HCT116 (cell line): Measurements from ENCODE around the gene TSPAN16. TPM values are rescaled to one million over a fixed set of nuclear protein-coding genes. Genes with fewer than 3 reads are reported as not detected.

Source experiments
- ATAC-seq: fragments of 200-7000 bp; cut with Tn5 transposase; 2 replicates; pipeline ENCODE4 v1.9.1; 2020; ENCODE audit warnings: mild to moderate bottlenecking, moderate library complexity
- BruUV-seq: library from RNA; stranded (reverse); fragments of 400-500 nt; replicated peaks from 2 replicates; lab custom pipeline; 2021; lab: Mats Ljungman, UMichigan
- CTCF ChIA-PET: fragments of 300-600 bp; sonication (Branson Sonifier 250); formaldehyde crosslinking; loops from one replicate; lab custom pipeline; 2021; ENCODE audit warnings: antibody characterized with exemption; lab: Charles Lee
- POLR2A ChIA-PET: fragments of 300-600, 350-600 bp; sonication (Branson Sonifier 250); formaldehyde crosslinking; loops from one replicate; lab custom pipeline; 2021; ENCODE audit warnings: antibody characterized with exemption; lab: Charles Lee
- RAD21 ChIA-PET, 2 experiments: fragments of 300-600 bp; sonication (Branson Sonifier 250); formaldehyde crosslinking; loops; one replicate each; lab custom pipeline; 2023; ENCODE audit warnings: low total read pairs in 2 of 2; ENCODE audit not compliant: uncharacterized antibody in 2 of 2, unreplicated experiment in 2 of 2, low non-redundant PET in 1 of 2; lab: Charles Lee
- DNase-seq: peaks from one replicate; pipeline ENCODE4 v3.0.0-alpha.2; 2010; ENCODE audit warnings: low read depth, low spot score
- H2AFZ ChIP-seq: fragments of 200-600 bp; shearing (Covaris generic), sonication (generic); 2 replicates; pipeline ENCODE4 v1.6.1; 2017; ENCODE audit warnings: low read depth, mixed run types, mixed read lengths, antibody characterized with exemption, low read length; ENCODE audit not compliant: poor library complexity, severe bottlenecking
- H3K27ac ChIP-seq: 2 replicates; pipeline ENCODE4 v1.5.1; 2012; ENCODE audit warnings: low read depth, low read length
- H3K27me3 ChIP-seq: fragments of 200-600 bp; sonication (generic); 2 replicates; pipeline ENCODE4 v1.6.1; 2016; ENCODE audit warnings: mixed run types, low read length, mixed read lengths; ENCODE audit not compliant: insufficient read depth
- H3K36me3 ChIP-seq, 2 experiments: fragments of 200-500 bp in 1 of 2; fragments of 200-600 bp in 1 of 2; sonication (Bioruptor generic) in 1 of 2; sonication (generic) in 1 of 2; 2 replicates each; pipeline versions ENCODE4 v1.5.1 to v1.6.1; 2014 to 2016; ENCODE audit warnings: low read length in 2 of 2, inconsistent platforms in 1 of 2, mixed read lengths in 1 of 2, mixed run types in 1 of 2; ENCODE audit not compliant: insufficient read depth in 2 of 2, control insufficient read depth in 1 of 2
- H3K4me1 ChIP-seq, 2 experiments: fragments of 200-600 bp in 1 of 2; sonication (generic) in 1 of 2; 2 replicates each; pipeline versions ENCODE4 v1.5.1 to v1.6.1; 2012 to 2017; ENCODE audit warnings: low read length in 2 of 2, inconsistent platforms in 1 of 2, mild to moderate bottlenecking in 1 of 2, mixed read lengths in 1 of 2, mixed run types in 1 of 2, moderate library complexity in 1 of 2; ENCODE audit not compliant: insufficient read depth in 2 of 2, control insufficient read depth in 1 of 2
- H3K4me2 ChIP-seq: fragments of 200-600 bp; sonication (generic); 2 replicates; pipeline ENCODE4 v1.6.1; 2017; ENCODE audit warnings: mixed run types, low read length, mixed read lengths
- H3K4me3 ChIP-seq, 2 experiments: fragments of 200-600 bp in 1 of 2; sonication (generic) in 1 of 2; replicated peaks in 1 of 2; 2 replicates each; pipeline ENCODE4 v1.5.1; 2011 to 2016; ENCODE audit warnings: low read length in 2 of 2, control low read depth in 1 of 2, low read depth in 1 of 2, mild to moderate bottlenecking in 1 of 2, mixed read lengths in 1 of 2, mixed run types in 1 of 2
- H3K79me2 ChIP-seq: fragments of 200-600 bp; sonication (generic); 2 replicates; pipeline ENCODE4 v1.6.1; 2017; ENCODE audit warnings: mild to moderate bottlenecking, mixed run types, low read length, moderate library complexity, mixed read lengths; ENCODE audit not compliant: insufficient read depth
- H3K9ac ChIP-seq: fragments of 200-600 bp; sonication (generic); 2 replicates; pipeline ENCODE4 v1.6.1; 2016; ENCODE audit warnings: low read length, mixed read lengths
- H3K9me2 ChIP-seq: fragments of 200-600 bp; sonication (generic), shearing (Covaris generic); 2 replicates; pipeline ENCODE4 v1.6.1; 2017; ENCODE audit warnings: mixed run types, mild to moderate bottlenecking, moderate library complexity; ENCODE audit not compliant: insufficient read depth
- H3K9me3 ChIP-seq, 2 experiments: fragments of 200-500 bp in 1 of 2; fragments of 200-600 bp in 1 of 2; sonication (Bioruptor generic) in 1 of 2; sonication (generic) in 1 of 2; 2 replicates each; pipeline ENCODE4 v1.6.1; 2014 to 2017; ENCODE audit warnings: low read length in 2 of 2, mixed read lengths in 2 of 2, inconsistent platforms in 1 of 2, low read depth in 1 of 2, mild to moderate bottlenecking in 1 of 2, mixed run types in 1 of 2, moderate library complexity in 1 of 2; ENCODE audit not compliant: control insufficient read depth in 1 of 2, insufficient read depth in 1 of 2
- H4K20me1 ChIP-seq: fragments of 200-600 bp; sonication (generic), shearing (Covaris generic); 2 replicates; pipeline ENCODE4 v1.6.1; 2017; ENCODE audit warnings: mixed run types, mild to moderate bottlenecking, moderate library complexity; ENCODE audit not compliant: insufficient read depth
- ATF3 ChIP-seq: IDR thresholded peaks from 2 replicates; pipeline ENCODE4 v1.6.1; 2012
- CEBPB ChIP-seq: IDR thresholded peaks from 2 replicates; pipeline ENCODE4 v1.6.1; 2012; ENCODE audit warnings: low read depth
- EZH2 ChIP-seq: fragments of 200-600 bp; sonication (generic); IDR thresholded peaks from 2 replicates; pipeline ENCODE4 v1.6.1; 2017; ENCODE audit warnings: antibody characterized with exemption, mixed run types
- EZH2phosphoT487 ChIP-seq: fragments of 200-600 bp; IDR thresholded peaks from 2 replicates; pipeline ENCODE4 v1.6.1; 2018; ENCODE audit warnings: antibody characterized with exemption, borderline replicate concordance
- FOSL1 ChIP-seq: IDR thresholded peaks from 2 replicates; pipeline ENCODE4 v1.6.1; 2012; ENCODE audit warnings: low read depth
- JUND ChIP-seq: IDR thresholded peaks from 2 replicates; pipeline ENCODE4 v1.6.1; 2012
- POLR2A ChIP-seq: IDR thresholded peaks from 2 replicates; pipeline ENCODE4 v1.7.0; 2011; ENCODE audit warnings: borderline replicate concordance; ENCODE audit not compliant: insufficient read depth, insufficient read length; ENCODE audit errors: extremely low read depth
- POLR2AphosphoS5 ChIP-seq: IDR thresholded peaks from 2 replicates; pipeline ENCODE4 v1.6.1; 2011; ENCODE audit warnings: mild to moderate bottlenecking, low read depth, low read length, moderate library complexity
- RAD21 ChIP-seq: IDR thresholded peaks from 2 replicates; pipeline ENCODE4 v1.6.1; 2012; ENCODE audit warnings: low read depth, mild to moderate bottlenecking
- SP1 ChIP-seq: IDR thresholded peaks from 2 replicates; pipeline ENCODE4 v1.6.1; 2012; ENCODE audit warnings: low read depth
- SRF ChIP-seq: IDR thresholded peaks from 2 replicates; pipeline ENCODE4 v1.6.1; 2012; ENCODE audit warnings: low read depth
- TCF7L2 ChIP-seq: IDR thresholded peaks from 2 replicates; pipeline ENCODE4 v1.7.0; 2011; ENCODE audit warnings: borderline replicate concordance, inconsistent platforms; ENCODE audit not compliant: insufficient read depth, insufficient read length; ENCODE audit errors: extremely low read depth
- YY1 ChIP-seq: IDR thresholded peaks from 2 replicates; pipeline ENCODE4 v1.6.1; 2011; ENCODE audit warnings: low read length, low read depth, moderate library complexity, mild to moderate bottlenecking; ENCODE audit not compliant: insufficient replicate concordance; ENCODE audit errors: extremely low read depth
- ZBTB33 ChIP-seq: IDR thresholded peaks from 2 replicates; pipeline ENCODE4 v1.6.1; 2011; ENCODE audit warnings: mild to moderate bottlenecking, low read length, moderate library complexity; ENCODE audit not compliant: insufficient replicate concordance; ENCODE audit errors: extremely low read depth
- ZNF274 ChIP-seq: fragments of 200-500 bp; sonication (Bioruptor generic); IDR thresholded peaks from 2 replicates; pipeline ENCODE4 v1.6.1; 2014; ENCODE audit warnings: mild to moderate bottlenecking, low read depth, low read length, inconsistent platforms
- intact Hi-C: fragments of 100-400 bp; cut with micrococcal nuclease; formaldehyde crosslinking; loops from 2 replicates; pipeline ENCODE4 v1.10.0; 2022
- total RNA-seq: library from RNA; stranded (reverse); gene quantifications from one replicate; pipeline ENCODE4 v1.2.1, GENCODE V29; 2021; ENCODE audit not compliant: unreplicated experiment
- TF ChIP-seq, protein P1 (sequence below): IDR thresholded peaks from 2 replicates; pipeline ENCODE4 v1.6.1; 2012; ENCODE audit warnings: low read depth
- TF ChIP-seq, protein P2 (sequence below), 3 experiments: fragments of 200-600 bp in 1 of 3; sonication (generic) in 1 of 3; IDR thresholded peaks in 2 of 3; conservative IDR thresholded peaks in 1 of 3; 2 replicates each; pipeline ENCODE4 v1.5.1; 2012 to 2017; ENCODE audit warnings: low read depth in 2 of 3, low read length in 2 of 3, antibody characterized with exemption in 1 of 3, borderline replicate concordance in 1 of 3, control low read depth in 1 of 3, mild to moderate bottlenecking in 1 of 3, mixed read lengths in 1 of 3, mixed run types in 1 of 3, moderate library complexity in 1 of 3; ENCODE audit not compliant: insufficient read depth in 1 of 3
- TF ChIP-seq, protein P3 (sequence below): IDR thresholded peaks from 2 replicates; pipeline ENCODE4 v1.6.1; 2012

The TSPAN16 gene
- total RNA-seq, 1 experiment from 2014 or later, result not detected

DNA sequence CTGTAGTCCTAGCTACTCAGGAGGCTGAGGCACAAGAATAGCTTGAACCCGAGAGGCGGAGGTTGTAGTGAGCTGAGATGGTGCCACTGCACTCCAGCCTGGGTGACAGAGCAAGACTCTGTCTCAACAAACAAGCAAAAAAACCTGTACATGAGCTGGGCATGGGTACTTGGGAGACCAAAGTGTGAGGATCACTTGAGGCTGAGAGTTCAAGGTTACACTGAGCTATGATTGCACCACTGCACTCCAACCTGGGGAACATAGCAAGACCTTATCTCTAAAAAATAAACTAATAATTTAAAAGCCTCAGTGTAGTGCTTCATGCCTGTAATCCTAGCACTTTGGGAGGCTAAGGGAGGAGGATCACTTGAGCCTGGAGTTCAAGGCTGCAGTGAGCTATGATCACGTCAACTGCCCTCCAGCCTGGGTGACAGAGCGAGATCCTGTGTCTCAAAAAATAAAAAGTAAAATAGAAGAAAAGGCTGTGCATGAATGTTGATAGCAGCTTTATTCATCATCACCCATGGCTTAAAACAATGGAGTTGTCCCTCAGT, 21.4 kb upstream of the TSPAN16 start:
- no peak overlapping the region for H3K4me2 ChIP-seq

More for the DNA sequence above, 21.4 kb upstream of the TSPAN16 start:
- no peak overlapping the region for H3K4me3 ChIP-seq
- H2AFZ ChIP-seq, result no peak overlapping the region
- ChIA-PET CTCF (no interaction called here), POLR2A (no interaction called here), RAD21 (interaction anchor here in 1 of 2 experiments (0.6 kb wide), 1 partner anchor 131 kb away, joined by 3 read pairs; no protein-coding TSS in a partner anchor)
- intact Hi-C loops, result no loop called here
- H4K20me1 ChIP-seq, result no peaks in the 10 kb centered on the region
- H3K9me3 ChIP-seq, result no peaks in the 10 kb centered on the region
- no peaks in the 10 kb centered on the region for H3K36me3 ChIP-seq
- no TSS peak for BruUV-seq
- no peaks in the 10 kb centered on the region for H3K9me2 ChIP-seq
- TF ChIP-seq TCF7L2 (no peak), SRF (no peak), FOSL1 (no peak), EZH2phosphoT487 (no peak), ZBTB33 (no peak), POLR2AphosphoS5 (no peak), CEBPB (no peak), YY1 (no peak), ATF3 (no peak), ZNF274 (no peak), POLR2A (no peak), SP1 (no peak), JUND (no peak), RAD21 (no peak), EZH2 (no peak)
- TF ChIP-seq, protein P1, sequence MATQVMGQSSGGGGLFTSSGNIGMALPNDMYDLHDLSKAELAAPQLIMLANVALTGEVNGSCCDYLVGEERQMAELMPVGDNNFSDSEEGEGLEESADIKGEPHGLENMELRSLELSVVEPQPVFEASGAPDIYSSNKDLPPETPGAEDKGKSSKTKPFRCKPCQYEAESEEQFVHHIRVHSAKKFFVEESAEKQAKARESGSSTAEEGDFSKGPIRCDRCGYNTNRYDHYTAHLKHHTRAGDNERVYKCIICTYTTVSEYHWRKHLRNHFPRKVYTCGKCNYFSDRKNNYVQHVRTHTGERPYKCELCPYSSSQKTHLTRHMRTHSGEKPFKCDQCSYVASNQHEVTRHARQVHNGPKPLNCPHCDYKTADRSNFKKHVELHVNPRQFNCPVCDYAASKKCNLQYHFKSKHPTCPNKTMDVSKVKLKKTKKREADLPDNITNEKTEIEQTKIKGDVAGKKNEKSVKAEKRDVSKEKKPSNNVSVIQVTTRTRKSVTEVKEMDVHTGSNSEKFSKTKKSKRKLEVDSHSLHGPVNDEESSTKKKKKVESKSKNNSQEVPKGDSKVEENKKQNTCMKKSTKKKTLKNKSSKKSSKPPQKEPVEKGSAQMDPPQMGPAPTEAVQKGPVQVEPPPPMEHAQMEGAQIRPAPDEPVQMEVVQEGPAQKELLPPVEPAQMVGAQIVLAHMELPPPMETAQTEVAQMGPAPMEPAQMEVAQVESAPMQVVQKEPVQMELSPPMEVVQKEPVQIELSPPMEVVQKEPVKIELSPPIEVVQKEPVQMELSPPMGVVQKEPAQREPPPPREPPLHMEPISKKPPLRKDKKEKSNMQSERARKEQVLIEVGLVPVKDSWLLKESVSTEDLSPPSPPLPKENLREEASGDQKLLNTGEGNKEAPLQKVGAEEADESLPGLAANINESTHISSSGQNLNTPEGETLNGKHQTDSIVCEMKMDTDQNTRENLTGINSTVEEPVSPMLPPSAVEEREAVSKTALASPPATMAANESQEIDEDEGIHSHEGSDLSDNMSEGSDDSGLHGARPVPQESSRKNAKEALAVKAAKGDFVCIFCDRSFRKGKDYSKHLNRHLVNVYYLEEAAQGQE, result no peak
- TF ChIP-seq, protein P2, sequence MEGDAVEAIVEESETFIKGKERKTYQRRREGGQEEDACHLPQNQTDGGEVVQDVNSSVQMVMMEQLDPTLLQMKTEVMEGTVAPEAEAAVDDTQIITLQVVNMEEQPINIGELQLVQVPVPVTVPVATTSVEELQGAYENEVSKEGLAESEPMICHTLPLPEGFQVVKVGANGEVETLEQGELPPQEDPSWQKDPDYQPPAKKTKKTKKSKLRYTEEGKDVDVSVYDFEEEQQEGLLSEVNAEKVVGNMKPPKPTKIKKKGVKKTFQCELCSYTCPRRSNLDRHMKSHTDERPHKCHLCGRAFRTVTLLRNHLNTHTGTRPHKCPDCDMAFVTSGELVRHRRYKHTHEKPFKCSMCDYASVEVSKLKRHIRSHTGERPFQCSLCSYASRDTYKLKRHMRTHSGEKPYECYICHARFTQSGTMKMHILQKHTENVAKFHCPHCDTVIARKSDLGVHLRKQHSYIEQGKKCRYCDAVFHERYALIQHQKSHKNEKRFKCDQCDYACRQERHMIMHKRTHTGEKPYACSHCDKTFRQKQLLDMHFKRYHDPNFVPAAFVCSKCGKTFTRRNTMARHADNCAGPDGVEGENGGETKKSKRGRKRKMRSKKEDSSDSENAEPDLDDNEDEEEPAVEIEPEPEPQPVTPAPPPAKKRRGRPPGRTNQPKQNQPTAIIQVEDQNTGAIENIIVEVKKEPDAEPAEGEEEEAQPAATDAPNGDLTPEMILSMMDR (IDR thresholded peaks at IDR 0.05 in 2 of 3, conservative IDR thresholded peaks at IDR 0.05 in 1 of 3; ENCODE audit: borderline replicate concordance in 1 of 3, insufficient read depth in 1 of 3, low read depth in 2 of 3, low read length in 2 of 3), result no peak
- TF ChIP-seq, protein P3, sequence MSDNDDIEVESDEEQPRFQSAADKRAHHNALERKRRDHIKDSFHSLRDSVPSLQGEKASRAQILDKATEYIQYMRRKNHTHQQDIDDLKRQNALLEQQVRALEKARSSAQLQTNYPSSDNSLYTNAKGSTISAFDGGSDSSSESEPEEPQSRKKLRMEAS, result no peak
- peaks cover 0 to 12% of the 10 kb centered on the region in 2 experiments; a peak in 2 of 4 replicates for H3K4me1 ChIP-seq
- no peak for DNase-seq
- no peak for ATAC-seq
- H3K79me2 ChIP-seq, result no peaks in the 10 kb centered on the region
- no peak overlapping the region for H3K9ac ChIP-seq
- H3K27me3 ChIP-seq, result no peaks in the 10 kb centered on the region
- H3K27ac ChIP-seq, result no peak overlapping the region
